ENCODE measurements around the gene HTATIP2.

- no peak for TF ChIP-seq EZH2 (IDR thresholded peaks at IDR 0.05; ENCODE audit: borderline replicate concordance, insufficient read depth, low read length, poor library complexity, severe bottlenecking)
- TF ChIP-seq CTCF (IDR thresholded peaks at IDR 0.05; ENCODE audit: poor library complexity, severe bottlenecking), result no peak
- TF ChIP-seq REST (IDR thresholded peaks at IDR 0.05; ENCODE audit: borderline replicate concordance), result no peak
- no peak for TF ChIP-seq EP300 (conservative IDR thresholded peaks at IDR 0.05; ENCODE audit: poor library complexity, severe bottlenecking)
- TF ChIP-seq POLR2AphosphoS5 (IDR thresholded peaks at IDR 0.05), result no peak
- TF ChIP-seq TAF1 (IDR thresholded peaks at IDR 0.05; ENCODE audit: low read depth), result no peak
- no peak for TF ChIP-seq RAD21 (conservative IDR thresholded peaks at IDR 0.05)
Measured at GRCh38 chr11:20399498-20399897, 36.0 kb downstream of the HTATIP2 start.
